ENCODE measurements around the gene PREB.
A peak's percentile ranks its signal among the peaks of the same experiment; 100 is the strongest.

The PREB gene

DNA sequence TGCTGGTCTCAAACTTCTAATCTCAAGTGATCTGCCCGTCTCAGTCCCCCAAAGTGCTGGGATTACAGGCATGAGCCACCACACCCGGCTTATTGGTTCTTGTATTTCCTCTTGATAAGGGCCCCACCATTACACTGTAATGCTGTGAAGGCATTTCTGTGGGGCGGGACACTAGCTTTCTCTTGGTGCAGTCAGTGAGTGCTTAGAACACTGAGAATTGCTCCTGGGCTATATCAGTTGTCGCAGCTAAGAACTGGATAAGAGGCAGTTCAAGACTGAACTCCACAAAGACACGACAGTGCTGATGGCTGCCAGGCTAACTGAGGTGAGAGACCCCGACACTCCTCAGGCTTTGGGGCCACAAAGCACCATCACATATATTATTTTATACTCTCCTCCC lies 45.8 kb downstream of the PREB start:
- ChIA-PET CTCF (interaction anchor here (1.0 to 9.6 kb wide), 9 partner anchors 9 to 191 kb away, joined by 3 to 105 read pairs (median 5); partner anchors contain the start of gene OST4), POLR2A (interaction anchor here (0.9 kb wide), 1 partner anchor 38 kb away, joined by 4 read pairs; no protein-coding TSS in a partner anchor)

DNA sequence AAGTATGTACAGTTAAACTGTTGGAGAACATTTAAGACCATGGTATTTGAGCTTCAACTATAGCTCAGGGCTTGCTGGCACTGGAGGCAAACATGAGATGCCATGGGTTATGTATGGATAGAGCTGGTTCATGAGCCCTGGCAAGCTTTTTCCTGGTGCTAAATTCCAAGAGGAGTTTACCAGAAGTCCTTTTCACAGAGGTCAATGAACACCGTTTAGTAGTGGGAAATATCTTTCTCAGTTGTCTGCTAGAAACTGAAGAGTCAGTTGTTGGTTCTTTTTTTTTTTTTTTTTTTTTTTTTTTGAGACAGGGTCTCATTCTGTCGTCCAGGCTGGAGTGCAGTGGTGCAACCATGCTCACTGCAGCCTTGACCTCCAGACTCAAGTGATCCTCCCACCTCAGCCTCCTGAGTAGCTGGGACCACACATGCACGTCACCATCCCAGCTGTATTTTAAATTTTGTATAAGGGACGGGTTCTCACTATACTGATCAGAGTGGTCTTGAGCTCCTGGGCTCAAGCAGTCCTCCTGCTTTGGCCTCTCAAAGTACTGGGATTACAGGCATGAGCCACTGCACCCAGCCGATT lies 46.5 kb downstream of the PREB start:
- no peak for DNase-seq (ENCODE audit: extremely low spot score)
- TF ChIP-seq, protein P1, sequence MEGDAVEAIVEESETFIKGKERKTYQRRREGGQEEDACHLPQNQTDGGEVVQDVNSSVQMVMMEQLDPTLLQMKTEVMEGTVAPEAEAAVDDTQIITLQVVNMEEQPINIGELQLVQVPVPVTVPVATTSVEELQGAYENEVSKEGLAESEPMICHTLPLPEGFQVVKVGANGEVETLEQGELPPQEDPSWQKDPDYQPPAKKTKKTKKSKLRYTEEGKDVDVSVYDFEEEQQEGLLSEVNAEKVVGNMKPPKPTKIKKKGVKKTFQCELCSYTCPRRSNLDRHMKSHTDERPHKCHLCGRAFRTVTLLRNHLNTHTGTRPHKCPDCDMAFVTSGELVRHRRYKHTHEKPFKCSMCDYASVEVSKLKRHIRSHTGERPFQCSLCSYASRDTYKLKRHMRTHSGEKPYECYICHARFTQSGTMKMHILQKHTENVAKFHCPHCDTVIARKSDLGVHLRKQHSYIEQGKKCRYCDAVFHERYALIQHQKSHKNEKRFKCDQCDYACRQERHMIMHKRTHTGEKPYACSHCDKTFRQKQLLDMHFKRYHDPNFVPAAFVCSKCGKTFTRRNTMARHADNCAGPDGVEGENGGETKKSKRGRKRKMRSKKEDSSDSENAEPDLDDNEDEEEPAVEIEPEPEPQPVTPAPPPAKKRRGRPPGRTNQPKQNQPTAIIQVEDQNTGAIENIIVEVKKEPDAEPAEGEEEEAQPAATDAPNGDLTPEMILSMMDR (IDR thresholded peaks at IDR 0.05; ENCODE audit: control extremely low read depth, extremely low read depth, low read depth, missing control alignments): no peak
- ChIA-PET CTCF (interaction anchor here (0.8 to 9.6 kb wide), 15 partner anchors 10 to 215 kb away, joined by 3 to 105 read pairs (median 5); partner anchors contain the start of genes AGBL5 and OST4), POLR2A (interaction anchor here (0.9 kb wide), 1 partner anchor 38 kb away, joined by 4 read pairs; no protein-coding TSS in a partner anchor)

More for the DNA sequence above, 45.8 kb downstream of the PREB start:
- TF ChIP-seq, protein P1 (IDR thresholded peaks at IDR 0.05; ENCODE audit: control extremely low read depth, extremely low read depth, low read depth, missing control alignments): no peak
- no peak for DNase-seq (ENCODE audit: extremely low spot score)

- CTCF ChIA-PET: interaction anchor here (0.7 to 9.6 kb wide), 23 partner anchors 11 to 231 kb away, joined by 3 to 105 read pairs (median 4); partner anchors contain the start of genes AGBL5, ATRAID, MAPRE3 and OST4
- POLR2A ChIA-PET: interaction anchor here (0.9 kb wide), 2 partner anchors 27 to 28 kb away, joined by 3 read pairs; no protein-coding TSS in a partner anchor
- DNase-seq (ENCODE audit: extremely low spot score): peak; percentile 41
- TF ChIP-seq, protein P1 (IDR thresholded peaks at IDR 0.05; ENCODE audit: control extremely low read depth, extremely low read depth, low read depth, missing control alignments): no peak
Measured at GRCh38 chr2:27086724-27087593, 47.5 kb downstream of the PREB start, which contains the start of gene KHK. TSS of gene KHK (plus strand) at chr2:27086772. CDS start at chr2:27087260, 488 bp downstream.

DNA sequence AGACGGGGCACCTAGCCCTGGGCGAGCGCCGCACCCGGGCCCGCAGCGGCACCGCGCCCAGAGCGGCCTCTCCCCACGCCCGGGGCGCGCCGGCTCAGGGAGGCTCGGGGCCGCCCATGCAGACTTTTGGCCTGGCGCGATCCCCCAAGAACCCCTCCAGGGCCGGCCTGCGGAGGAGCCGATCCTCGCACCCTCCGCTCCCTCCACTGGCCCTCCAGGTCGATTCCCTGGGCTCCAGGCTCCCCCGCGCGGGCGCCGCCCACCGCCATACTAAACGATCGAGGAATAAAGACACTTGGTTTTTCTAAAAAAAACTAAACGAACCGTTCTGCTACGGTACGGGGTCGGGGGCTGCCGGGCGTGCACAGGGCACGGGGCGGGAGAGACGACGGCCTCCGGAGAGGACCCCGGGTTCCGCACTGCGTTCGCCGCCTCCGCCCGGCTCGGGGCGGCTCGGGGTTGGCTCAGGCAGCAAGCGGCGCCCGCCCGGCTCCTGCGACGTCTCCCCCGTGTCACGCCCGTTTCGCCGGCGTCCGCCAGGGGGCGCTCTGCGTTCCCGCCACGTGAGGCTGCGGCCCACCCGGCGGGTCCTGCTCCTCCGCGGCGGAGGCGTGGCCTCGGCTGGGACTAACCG lies 48.2 kb downstream of the PREB start:
- CTCF ChIA-PET: interaction anchor here (0.7 to 9.6 kb wide), 24 partner anchors 12 to 231 kb away, joined by 3 to 105 read pairs (median 4); partner anchors contain the start of genes ABHD1, AGBL5, ATRAID and MAPRE3
- TF ChIP-seq, protein P1 (IDR thresholded peaks at IDR 0.05; ENCODE audit: control extremely low read depth, extremely low read depth, low read depth, missing control alignments): peak; percentile 94
- POLR2A ChIA-PET: interaction anchor here (0.9 kb wide), 1 partner anchor 28 kb away, joined by 3 read pairs; no protein-coding TSS in a partner anchor
- peak; percentile 99 for DNase-seq (ENCODE audit: extremely low spot score)

DNA sequence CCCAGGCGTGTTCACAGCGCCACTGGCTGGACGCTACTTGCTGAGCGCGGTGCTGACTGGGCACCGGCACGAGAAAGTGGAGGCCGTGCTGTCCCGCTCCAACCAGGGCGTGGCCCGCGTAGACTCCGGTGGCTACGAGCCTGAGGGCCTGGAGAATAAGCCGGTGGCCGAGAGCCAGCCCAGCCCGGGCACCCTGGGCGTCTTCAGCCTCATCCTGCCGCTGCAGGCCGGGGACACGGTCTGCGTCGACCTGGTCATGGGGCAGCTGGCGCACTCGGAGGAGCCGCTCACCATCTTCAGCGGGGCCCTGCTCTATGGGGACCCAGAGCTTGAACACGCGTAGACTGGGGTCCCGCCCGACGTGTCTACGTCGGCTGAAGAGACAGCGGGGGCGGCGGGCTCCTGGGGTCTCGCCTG lies 48.8 kb downstream of the PREB start:
- CTCF ChIA-PET: interaction anchor here (0.6 to 9.6 kb wide), 16 partner anchors 12 to 217 kb away, joined by 3 to 105 read pairs (median 3); partner anchors contain the start of genes ABHD1, AGBL5 and MAPRE3
- POLR2A ChIA-PET: no interaction called here

More for the DNA sequence above, 48.8 kb downstream of the PREB start:
- TF ChIP-seq, protein P1 (IDR thresholded peaks at IDR 0.05; ENCODE audit: control extremely low read depth, extremely low read depth, low read depth, missing control alignments): peak; percentile 68
- peak; percentile 44 for DNase-seq (ENCODE audit: extremely low spot score)
